HG02840 (cell line): ENCODE data around the gene NFATC1.

Experiments
- ATAC-seq: cut with Tn5 transposase; IDR thresholded peaks from one replicate; pipeline ENCODE4 v1.9.1; 2021; ENCODE audit warnings: mild to moderate bottlenecking, moderate library complexity, moderate number of reproducible peaks; ENCODE audit not compliant: unreplicated experiment, low FRiP score

NFATC1 gene

DNA sequence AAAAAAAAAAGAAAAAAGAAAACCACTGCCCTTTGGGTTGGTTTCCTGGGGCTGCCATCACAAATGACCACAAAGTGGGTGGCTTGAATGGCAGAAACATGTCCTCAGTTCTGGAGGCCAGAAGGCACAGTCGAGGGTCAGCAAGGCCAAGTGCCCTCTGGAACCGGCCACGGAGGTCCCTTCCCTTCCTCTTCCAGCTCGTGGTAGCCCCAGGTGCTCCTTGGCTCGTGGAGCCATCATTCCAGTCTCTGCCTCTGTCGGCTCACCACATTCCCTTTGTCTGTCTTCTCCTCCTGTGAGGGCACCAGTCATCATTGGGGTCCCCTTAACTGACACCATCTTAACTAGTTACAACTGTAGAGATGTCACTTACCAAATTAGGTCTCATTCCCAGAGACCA, 8.5 kb upstream of the NFATC1 start:
- ATAC-seq: no peak

DNA sequence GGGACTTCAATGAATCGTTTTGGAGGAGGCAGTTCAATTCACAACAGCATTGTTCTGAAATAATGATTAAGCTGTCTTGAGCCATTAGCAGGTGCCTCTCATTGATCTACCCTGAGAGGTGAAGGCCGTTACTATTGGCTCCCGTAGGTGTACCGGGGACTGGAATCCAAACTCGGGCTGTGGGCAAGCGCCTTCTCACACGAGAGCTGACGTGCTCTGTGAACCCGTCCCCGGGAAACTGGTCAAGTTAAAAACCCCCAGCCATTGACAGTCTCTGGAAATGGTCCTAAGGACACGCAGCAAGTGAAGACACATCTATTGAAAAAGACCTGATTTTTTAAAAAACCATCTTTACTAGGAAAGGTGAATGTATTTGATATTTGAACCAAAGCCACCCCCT, 8.1 kb upstream of the NFATC1 start:
- ATAC-seq: no peak

DNA sequence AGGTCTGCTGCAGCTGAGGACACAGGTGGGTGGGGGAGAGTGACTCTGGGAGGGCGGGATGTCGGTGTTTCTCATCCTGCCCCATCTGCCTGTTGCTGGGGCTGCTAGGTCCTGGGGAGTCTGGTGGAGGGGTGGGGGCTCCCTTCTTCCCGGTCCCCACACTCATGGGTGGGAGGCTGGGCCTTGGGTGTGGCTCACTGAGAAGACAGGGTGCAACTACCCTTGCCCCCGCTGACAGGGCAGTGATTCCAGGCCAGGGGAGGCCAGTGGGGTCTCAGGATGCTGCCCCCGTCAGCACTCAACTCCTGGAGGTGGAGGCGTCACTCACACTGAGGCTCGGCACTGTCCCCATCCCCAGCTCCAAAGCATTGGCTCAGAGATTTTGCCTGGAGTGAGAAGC, 7.7 kb upstream of the NFATC1 start:
- ATAC-seq: no peak

DNA sequence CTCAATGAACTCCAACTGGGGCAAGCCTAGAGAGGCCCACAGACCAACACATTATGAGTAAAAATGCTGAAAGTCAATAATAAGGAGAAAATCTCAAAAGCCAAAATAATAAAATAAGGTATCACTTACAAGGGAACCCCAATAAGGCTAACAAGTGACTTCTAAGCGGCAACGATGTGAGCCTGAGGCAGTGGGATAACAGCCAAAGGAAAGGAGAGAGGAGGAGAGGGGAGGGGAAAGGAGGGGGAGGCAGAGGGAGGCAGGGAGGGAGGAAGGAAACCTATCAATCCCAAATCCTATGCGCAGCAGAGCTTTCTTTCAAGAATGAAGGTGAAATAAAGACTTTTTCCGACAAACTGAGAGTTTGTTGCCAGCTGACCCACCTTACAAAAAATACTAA, 6.0 kb upstream of the NFATC1 start:
- ATAC-seq: no peak

DNA sequence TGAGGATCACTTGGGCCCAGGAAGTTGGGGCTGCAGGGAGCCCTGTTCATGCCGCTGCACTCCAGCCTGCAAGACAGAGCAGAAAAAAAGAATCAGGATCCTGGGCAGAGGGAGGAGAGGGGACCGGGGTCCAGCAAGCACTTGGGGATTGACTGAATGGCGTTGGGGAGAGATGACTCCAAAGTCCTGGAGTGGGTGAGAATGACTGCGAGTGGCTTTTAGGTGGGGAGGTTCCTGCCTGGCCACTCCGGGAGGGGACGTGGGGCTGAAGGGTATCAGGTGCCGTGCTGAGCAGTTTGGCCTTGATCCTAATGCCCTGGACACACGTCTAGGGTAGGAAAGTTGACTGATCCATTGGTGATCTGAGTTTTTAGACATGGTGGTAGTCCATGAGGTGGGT, 3.5 kb upstream of the NFATC1 start:
- no peak for ATAC-seq

DNA sequence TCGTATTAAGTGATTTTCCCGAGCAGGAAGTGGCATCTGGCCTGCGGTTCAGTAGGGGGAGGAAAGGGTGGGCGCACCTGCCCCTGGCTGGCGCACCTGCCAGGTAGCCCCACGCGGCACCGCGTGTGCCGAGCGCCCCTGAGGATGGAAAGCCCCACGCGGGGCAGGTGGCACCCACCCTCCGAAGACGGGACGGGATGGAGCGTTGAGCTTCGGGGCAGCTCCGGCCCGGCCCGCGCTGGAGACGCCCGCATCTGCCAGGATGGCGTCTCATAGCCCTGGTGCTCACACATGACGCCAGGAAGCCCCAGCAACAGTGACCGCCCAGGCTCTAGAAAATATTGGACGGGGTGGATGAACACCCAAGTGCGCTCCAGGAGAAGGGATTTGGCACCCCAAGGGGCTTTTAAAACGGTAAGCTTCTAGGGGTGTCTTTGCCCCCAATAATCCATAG, 2.5 kb upstream of the NFATC1 start:
- no peak for ATAC-seq

DNA sequence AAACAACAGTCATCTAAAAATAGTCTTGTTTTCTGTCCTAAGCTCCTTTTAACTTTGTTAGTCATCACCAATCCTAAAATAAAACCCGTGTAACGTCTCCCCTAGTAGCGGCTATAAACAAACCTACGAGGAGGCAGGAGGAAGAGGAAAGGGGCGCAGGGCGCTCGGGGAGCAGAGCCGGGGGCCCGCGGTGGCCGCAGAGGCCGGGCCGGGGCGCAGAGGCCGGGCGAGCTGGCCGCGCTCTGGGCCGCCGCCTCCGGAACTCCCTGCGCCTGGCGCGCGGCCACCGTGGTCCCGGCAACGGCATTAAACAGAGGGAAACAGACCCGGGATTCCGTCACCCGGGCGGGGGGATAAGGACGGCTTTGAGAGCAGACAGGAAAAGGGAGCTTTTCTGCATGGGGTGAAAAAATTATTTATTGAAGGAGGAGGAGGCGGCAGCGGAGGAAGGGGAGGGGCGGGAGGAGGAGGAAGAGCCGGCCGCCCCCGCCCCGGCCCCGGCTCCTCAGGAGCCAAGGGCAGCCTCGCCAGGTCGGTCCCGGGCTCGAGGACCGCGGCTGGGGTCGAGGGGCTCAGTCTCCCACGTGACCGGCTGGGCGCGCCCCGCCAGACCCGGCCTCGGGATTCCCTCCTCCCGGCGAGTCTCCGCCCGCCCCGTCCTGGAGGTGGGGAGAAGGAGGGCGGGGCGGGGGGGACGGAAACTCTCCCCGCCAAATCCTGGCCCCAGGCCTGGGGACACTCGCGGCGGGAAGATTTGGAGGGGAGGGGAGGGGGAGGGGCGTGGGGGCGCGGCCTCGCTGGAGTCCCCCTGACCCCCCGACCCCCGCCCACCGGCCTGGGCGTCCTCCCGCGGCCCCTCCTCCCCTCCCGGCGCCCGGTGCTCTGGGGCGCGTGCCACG, 1.8 kb upstream of the NFATC1 start:
- no peak for ATAC-seq

DNA sequence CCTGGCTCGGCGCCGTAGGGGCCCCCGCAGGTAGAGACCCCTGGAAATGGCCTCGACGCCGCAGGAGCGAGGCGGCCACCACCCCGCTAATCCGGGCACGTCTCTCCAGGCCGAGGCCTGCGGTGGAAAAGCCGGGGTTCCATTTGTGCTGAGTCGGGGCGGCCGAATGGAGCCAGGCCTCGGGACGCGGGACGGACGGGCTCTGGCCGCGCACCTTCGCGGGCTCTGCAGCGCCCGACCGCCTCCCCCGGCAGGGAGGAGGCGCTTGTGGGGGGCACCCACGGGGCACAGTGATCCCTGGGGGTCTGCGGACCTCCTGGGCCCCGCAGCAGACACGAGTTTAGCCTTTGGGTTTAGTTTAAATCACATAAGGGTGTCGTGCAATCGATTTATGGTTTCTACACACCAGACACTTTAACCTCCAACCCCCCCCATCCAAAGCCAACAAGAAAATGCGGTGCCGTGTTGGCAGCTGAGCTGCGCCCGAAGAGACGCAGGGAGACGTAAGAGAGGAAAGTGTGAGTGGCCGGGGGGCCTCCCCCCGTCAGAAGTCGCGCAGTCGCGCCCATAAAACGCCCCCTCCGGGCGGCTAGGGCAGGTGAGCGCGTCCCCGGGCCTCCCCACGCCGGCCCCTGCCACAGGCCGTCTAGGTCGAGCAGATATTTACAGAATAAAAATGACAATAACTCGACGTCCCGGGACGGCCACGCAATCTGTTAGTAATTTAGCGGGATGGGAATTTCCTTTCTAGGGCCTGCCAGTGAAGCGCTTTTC, 1.0 kb upstream of the NFATC1 start:
- ATAC-seq: no peak

DNA sequence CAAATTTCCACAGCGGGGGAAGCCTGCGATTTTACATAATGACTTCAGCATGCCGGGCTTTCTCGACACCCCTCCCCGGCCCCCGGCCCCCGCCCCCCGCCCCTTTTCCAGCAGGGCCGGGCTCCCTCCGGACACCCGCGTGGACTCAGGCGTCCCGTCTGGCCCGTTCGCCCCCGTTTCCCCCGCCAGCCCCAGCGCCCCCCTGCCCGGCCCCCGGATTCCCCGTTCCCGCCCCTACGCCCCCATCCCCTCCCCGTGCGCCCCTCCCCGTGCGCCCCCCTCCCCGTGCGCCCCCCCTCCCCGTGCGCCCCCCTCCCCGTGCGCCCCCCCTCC, 456 bp upstream of the NFATC1 start:
- ATAC-seq: no peak

DNA sequence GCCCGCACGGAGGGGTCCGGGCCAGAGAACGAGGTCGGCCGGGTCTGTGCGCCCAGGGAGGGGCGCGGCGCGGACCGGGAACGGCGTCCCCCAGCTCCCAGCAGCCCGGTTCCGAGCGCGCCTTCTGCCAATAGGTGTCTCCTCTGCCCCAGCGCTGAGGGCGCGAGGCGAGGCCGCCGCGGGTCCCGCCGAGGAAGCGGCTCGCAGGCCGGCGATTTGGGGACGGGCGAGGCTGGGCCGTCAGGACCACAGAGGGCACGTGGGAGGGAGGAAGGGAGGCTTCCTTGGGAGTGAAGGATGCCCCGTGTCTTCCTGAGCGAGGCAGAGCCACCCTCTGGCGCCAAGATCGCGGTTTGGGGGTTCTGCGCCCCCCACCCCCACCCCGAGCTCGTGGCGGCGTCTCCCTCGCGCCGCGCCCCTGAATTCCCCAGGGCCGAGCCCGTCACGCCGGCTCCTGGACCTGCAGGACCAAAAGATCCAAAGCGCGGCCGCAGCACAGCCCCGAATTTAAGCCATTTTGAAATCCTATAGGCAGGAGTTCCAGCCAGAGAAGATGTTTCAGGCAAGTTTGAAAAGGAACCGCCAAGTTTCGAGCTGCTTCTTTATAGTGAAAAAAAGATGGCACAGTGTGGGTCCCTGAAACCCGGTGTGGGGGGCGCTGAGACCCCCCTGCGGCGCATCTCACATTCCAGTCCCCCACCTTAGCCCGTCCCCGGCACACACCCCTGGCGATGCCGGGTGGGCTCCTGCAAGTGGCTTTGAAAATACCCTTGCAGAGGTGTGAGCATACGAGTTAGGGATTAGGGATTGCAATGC, 909 bp downstream of the NFATC1 start:
- ATAC-seq: no peak

DNA sequence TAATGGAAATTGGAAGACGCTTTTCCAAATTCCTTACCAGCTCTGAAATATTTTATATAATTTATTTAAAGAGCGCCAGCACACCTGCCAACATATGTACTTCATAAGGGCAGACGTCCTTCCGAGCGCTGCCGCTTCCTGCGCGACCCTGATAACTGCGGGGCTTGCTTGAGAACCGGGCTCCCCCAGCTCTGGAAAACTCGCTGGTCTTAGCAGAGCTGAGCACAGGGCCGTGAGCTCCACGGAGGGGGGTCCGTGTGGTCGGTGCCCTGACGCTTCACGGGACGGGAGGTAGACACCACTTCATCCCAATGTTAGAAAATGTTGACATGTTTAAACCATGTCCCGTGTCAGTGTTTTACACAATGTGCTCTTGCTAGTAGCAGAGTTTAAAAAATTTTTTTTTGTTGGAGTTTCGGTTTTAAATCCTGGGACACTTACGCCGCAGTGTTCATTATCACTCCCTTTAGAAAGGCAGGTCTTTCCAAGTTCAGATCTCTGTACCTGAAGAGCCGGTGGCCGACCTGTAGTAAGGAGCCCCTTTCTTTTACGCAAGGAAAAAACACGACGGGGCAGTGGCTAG, 1.6 kb downstream of the NFATC1 start:
- no peak for ATAC-seq

DNA sequence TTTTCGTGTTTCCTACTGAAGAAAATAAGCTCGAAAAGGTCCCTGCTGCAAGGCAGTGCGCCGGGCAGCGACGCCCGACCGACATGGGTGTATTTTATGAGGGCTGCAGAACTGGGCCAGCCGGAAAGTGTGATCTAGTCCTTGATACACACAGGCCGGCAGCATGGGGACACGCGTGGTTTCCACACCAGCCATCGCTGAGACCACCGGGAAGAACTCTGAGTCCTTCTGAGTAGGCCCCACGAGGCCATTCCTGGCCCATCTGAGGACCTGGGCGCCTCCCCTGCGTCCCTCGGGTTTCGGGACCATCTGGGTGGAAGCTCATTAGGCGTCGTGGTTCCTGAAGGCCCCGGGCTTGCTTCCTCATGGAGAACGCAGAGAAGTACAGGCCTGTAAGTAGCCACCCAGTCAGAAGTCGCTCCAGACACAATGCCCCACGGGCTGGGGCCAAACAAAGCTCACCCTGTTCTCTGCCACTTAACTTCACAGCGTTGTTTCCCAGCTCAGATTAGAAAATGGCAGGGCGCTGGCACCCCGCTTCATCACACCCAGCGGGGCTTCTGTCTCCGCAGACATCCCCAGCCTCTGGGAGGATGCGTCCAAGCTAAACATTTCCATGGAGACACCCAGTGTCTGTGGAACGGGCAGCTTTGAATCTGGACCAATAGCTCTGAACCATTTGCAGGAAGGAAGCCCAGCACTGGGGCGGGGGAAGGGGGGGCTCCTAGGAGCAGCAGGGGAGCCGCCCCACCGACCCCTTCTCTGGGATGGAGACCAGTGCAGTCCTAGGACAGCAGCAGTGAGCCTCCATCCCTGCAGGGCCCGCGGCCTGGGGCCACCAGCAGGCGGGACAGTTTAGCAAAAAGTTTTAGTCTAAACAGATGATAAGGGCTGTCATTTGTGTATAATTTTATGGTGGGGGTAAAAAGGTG, 2.4 kb downstream of the NFATC1 start:
- ATAC-seq: no peak

DNA sequence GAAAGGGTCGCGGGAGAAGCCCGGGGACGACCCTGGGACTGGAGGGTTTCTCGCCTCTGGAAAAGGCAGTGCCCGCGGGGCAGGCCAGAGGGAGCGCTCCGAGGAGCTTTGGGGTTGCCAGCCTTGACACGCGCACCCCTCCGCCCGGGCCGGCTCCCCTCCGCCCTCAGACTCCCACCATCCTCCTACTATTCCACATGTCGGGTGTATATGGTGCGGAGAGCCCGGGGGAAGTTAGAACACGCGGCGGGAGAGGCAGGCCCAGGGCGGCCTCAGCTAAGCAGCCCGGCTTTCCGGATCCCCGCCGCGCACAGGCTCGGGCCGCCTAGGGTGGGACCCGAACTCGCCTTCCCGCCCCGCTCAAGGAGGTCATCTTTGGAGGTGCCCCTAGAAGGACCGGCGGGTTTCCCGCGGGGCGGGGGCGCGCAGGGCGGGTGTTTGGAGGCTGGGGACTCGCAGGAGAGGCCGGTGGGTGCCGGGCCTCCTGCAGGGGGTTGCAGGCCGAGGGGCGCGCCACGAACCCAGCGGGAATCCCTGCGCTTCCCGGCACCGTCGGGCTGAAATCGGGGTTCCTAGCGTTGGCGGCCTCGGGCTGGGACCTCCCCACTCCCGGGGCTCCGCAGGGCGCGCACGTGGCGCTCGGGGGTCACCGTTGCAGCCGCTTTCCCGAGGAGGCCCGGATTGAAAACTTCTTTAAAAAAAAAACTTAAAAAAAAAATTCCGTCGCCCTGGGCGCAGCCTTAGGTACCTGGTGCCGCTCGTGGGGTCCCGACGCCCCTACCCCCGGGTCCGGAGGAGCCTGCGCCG, 3.7 kb downstream of the NFATC1 start:
- no peak for ATAC-seq

DNA sequence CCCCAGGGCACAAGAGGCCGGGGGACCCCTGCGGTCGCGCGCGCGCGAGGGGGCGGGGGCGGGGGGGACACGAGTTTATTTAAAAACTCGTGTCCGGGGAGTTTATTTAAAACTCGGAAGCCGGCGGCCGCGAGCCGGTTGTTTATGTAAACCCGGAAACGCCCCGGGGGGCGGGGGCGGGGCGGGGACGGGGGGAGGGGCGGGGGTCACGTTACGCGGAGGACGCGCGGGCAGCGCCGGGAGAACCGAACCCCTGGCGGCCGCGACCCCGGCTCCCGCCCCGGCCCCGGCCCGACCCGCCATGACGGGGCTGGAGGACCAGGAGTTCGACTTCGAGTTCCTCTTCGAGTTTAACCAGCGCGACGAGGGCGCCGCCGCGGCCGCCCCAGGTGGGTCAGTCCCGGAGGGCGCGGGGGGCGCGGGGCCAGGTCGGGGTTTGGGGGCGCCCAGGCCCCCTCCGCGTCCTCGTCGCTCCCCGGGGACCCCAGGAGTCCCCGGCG, 4.4 kb downstream of the NFATC1 start:
- ATAC-seq: no peak

DNA sequence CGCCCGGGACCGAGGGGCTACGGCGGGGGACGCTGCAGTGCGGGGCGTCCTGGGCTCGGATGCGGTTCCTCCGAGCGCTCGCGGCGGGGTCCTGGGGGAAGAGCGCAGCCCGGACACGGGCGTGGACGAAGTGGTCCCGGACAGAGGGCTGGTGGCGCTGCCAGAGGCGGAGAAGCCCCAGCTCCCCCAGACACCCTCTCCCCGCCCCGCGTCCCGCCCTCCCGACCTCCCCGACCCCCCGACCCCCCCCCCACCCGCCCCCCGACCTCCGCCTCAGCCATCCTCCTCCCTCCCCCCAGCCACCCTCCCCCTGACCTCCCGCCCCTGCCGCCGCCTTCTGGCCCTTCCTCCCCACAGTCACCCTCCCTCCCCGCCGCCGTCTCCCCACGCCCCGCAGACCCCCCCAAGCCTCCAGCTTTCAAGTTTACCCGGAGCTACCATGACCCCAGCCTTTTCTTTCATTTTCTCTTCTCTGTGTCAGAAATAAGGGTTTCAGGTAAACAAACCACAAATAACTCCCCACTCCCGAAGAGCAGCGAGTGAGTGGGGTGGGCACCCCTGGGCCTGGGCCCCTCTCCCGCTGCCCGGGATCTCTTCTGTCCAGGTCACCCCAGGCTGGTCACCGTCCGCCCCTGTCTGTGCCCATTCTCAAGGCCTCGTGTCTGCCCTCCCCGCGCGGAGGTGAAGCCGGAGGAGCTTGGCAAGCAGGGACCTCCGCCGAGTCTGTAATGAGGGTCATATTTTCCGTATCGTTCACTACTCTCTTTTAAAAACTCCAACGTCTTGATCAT, 5.1 kb downstream of the NFATC1 start:
- ATAC-seq: no peak

DNA sequence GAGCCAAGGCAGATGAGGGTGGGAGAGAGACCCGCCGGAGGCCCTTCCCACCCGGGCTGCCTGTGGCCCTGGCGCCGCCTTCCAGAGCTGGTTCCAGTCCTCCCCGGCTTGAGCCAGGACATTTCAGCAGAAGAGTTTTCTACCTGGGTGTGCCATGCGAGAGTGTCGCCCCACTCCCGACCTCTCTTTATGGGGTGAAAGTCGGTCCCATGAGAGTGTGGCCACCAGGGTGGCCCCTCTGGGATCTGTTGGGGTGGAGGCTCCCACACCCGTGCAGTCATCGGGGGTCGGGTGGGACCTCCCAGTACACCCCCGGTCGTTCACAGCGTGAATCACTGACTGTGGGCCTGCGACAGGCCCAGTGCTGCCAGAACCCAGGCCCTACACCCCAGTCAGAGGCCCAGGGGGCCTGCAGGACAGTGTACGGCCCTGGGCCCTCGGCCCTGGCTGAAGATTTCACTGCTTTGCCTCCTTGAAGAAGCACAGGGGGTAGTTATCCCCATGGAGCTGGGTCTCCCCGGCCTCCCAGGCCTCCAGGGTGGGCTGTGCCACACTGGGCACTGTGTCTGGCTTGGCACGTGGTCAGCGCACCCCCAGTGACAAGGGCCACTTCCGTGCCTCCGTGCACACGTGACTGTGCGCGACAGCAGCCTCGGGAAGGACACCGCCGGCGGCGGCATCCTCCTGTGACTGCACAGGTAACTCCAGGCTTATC, 5.9 kb downstream of the NFATC1 start:
- no peak for ATAC-seq

DNA sequence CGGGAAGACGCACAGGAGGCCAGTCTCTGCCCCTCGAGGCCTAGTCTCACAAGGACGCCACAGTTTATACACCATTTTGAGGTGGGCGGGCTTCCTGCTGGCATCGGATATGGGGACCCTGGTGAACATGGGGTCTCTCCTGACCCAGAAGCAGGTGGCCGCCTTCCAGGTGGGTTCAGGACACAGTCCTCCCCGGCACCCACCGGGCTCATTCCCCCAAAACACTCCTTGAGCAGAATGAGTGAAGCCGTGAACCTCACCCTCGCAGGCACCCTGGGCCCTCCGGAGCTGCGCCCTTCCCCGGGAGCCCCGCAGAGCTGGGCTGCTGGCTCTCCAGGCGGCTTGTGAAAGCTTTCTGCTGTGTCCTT, 6.5 kb downstream of the NFATC1 start:
- ATAC-seq: no peak
